GM23338 (cell line): Measurements from ENCODE around the gene ARL14. TPM values are rescaled to one million over a fixed set of nuclear protein-coding genes. Genes with fewer than 3 reads are reported as not detected.
A peak's percentile ranks its signal among the peaks of the same experiment; 100 is the strongest.

Experiments used
- ATAC-seq: fragments of 200-7000 bp; cut with Tn5 transposase; 3 replicates; pipeline ENCODE4 v1.9.1; 2020
- DNase-seq: peaks from one replicate; pipeline ENCODE4 v3.0.0-alpha.2; 2015; ENCODE audit warnings: low spot score
- H2AFZ ChIP-seq: fragments of 200-600 bp; sonication (generic); 2 replicates; pipeline ENCODE4 v1.8.0; 2016; ENCODE audit warnings: antibody characterized with exemption, mild to moderate bottlenecking, moderate library complexity
- H3F3A ChIP-seq: fragments of 200-600 bp; sonication (generic); replicated peaks from 2 replicates; pipeline ENCODE4 v1.8.0; 2017; ENCODE audit warnings: antibody characterized with exemption, mixed run types, low read depth
- H3K27ac ChIP-seq: fragments of 200-600 bp; sonication (generic); 2 replicates; pipeline ENCODE4 v1.6.1; 2016; ENCODE audit warnings: low read depth
- H3K27me3 ChIP-seq: fragments of 200-600 bp; sonication (generic); 2 replicates; pipeline ENCODE4 v1.8.0; 2016; ENCODE audit warnings: mild to moderate bottlenecking, mixed run types, moderate library complexity; ENCODE audit not compliant: insufficient read depth
- H3K36me3 ChIP-seq: fragments of 200-600 bp; sonication (generic); 2 replicates; pipeline ENCODE4 v1.8.0; 2016; ENCODE audit warnings: mild to moderate bottlenecking; ENCODE audit not compliant: insufficient read depth
- H3K4me1 ChIP-seq: fragments of 200-600 bp; sonication (generic); 2 replicates; pipeline ENCODE4 v1.8.0; 2016; ENCODE audit warnings: mild to moderate bottlenecking, moderate library complexity; ENCODE audit not compliant: insufficient read depth
- H3K4me2 ChIP-seq: fragments of 200-600 bp; sonication (generic); 2 replicates; pipeline ENCODE4 v1.7.1; 2017; ENCODE audit warnings: mixed run types
- H3K4me3 ChIP-seq: fragments of 200-600 bp; sonication (generic); 2 replicates; pipeline ENCODE4 v1.6.1; 2016; ENCODE audit warnings: mixed run types
- H3K79me2 ChIP-seq: fragments of 200-600 bp; sonication (generic); replicated peaks from 2 replicates; pipeline ENCODE4 v1.8.0; 2017; ENCODE audit warnings: mild to moderate bottlenecking; ENCODE audit not compliant: insufficient read depth
- H3K9me2 ChIP-seq: fragments of 200-600 bp; sonication (generic); 2 replicates; pipeline ENCODE4 v1.8.0; 2017; ENCODE audit not compliant: insufficient read depth
- H4K20me1 ChIP-seq: fragments of 200-600 bp; sonication (generic); replicated peaks from 2 replicates; pipeline ENCODE4 v1.8.0; 2017; ENCODE audit warnings: mild to moderate bottlenecking; ENCODE audit not compliant: insufficient read depth
- H3K27ac Mint-ChIP-seq: 2 replicates; pipeline ENCODE4 v1.8.0; 2020; ENCODE audit warnings: inconsistent platforms, mild to moderate bottlenecking, moderate library complexity, mixed read lengths
- H3K27me3 Mint-ChIP-seq: 3 replicates; pipeline ENCODE4 v1.8.0; 2022; ENCODE audit warnings: low read depth, mild to moderate bottlenecking, moderate library complexity, mixed read lengths, inconsistent platforms; ENCODE audit not compliant: insufficient read depth, poor library complexity
- H3K36me3 Mint-ChIP-seq: 3 replicates; pipeline ENCODE4 v1.8.0; 2021; ENCODE audit warnings: low read depth, mild to moderate bottlenecking, inconsistent platforms, moderate library complexity, mixed read lengths
- H3K4me1 Mint-ChIP-seq: 3 replicates; pipeline ENCODE4 v1.8.0; 2020; ENCODE audit warnings: mild to moderate bottlenecking, inconsistent platforms, mixed read lengths
- H3K4me3 Mint-ChIP-seq: 3 replicates; pipeline ENCODE4 v1.8.0; 2021; ENCODE audit warnings: moderate library complexity, mild to moderate bottlenecking, inconsistent platforms, mixed read lengths
- H3K9me3 Mint-ChIP-seq: 3 replicates; pipeline ENCODE4 v1.8.0; 2020; ENCODE audit warnings: moderate library complexity, mild to moderate bottlenecking, inconsistent platforms, mixed read lengths
- EZH2 ChIP-seq: fragments of 200-600 bp; sonication (generic); IDR thresholded peaks from one replicate; pipeline ENCODE4 v1.8.0; 2017; ENCODE audit warnings: antibody characterized with exemption, mild to moderate bottlenecking, low read depth; ENCODE audit not compliant: unreplicated experiment
- polyA plus RNA-seq: library from polyadenylated mRNA; unstranded; fragments of >200 nt; fragmentation: Nextera tagmentation; extraction: Ambion mirVana; gene quantifications from 2 replicates; pipeline ENCODE4 v1.2.1, GENCODE V29; 2016
- total RNA-seq: library from RNA; depleted of rRNA; stranded (reverse); fragments of >200 nt; shearing (Covaris generic); gene quantifications from 2 replicates; pipeline ENCODE4 v1.2.3, GENCODE V29; 2014
- TF ChIP-seq, protein P1 (sequence below), 2 experiments: fragments of 200-600 bp in 1 of 2; sonication (generic) in 1 of 2; conservative IDR thresholded peaks; 2 replicates each; pipeline versions ENCODE4 v1.5.1 to v1.6.1; 2016 to 2017; ENCODE audit warnings: antibody characterized with exemption in 2 of 2, low read depth in 2 of 2, mild to moderate bottlenecking in 2 of 2, moderate library complexity in 1 of 2
- TF ChIP-seq, protein P2 (sequence below): IDR thresholded peaks from one replicate; pipeline ENCODE4 v1.6.1; 2018; ENCODE audit warnings: antibody characterized with exemption; ENCODE audit not compliant: unreplicated experiment

The ARL14 gene
- total and polyA plus RNA-seq, 2 experiments from 2014 or later: not detected

DNA sequence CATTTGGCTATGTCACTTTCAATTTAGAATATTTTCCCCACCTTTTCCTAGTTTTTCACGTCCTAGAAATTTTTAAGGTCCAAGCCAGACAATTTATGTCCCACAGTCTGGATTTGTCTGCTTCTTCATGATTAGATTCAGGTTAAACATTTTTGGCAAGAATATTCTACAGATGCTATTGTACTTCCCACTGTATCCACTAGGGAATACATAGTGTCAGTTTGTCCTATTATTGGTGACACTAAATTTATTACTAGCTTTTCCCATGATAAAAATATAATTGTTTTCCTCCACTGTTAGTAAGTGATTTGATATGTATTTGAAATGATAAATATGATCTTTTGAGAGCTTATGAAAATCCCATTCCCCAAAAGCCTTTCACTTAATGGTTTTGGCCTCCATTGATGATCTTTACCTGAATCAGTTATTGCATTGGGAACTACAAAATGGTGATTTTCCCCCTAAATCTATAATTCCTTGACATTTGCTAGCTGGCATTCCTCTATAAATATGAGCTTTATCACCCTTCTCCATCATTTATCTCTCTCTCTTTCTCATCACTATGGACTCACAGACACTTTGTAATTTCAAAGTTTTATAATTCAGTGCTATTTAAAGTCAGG lies 8.3 kb downstream of the ARL14 start:
- no peaks in the 10 kb centered on the region for H3K36me3 Mint-ChIP-seq
- no peaks in the 10 kb centered on the region for H3K9me2 ChIP-seq
- H3F3A ChIP-seq: no peaks in the 10 kb centered on the region
- no peak overlapping the region for H3K4me3 ChIP-seq
- H3K9me3 Mint-ChIP-seq: no peaks in the 10 kb centered on the region
- H2AFZ ChIP-seq: no peak overlapping the region
- no peaks in the 10 kb centered on the region for H3K27me3 ChIP-seq
- H3K4me1 ChIP-seq: no peaks in the 10 kb centered on the region
- H3K27ac ChIP-seq: no peak overlapping the region
- H3K79me2 ChIP-seq: no peaks in the 10 kb centered on the region
- DNase-seq (no peak), ATAC-seq (no peak)
- no peak overlapping the region for H3K27ac Mint-ChIP-seq
- peaks cover 2% of the 10 kb centered on the region for H3K27me3 Mint-ChIP-seq
- H4K20me1 ChIP-seq: no peaks in the 10 kb centered on the region
- peaks cover 6% of the 10 kb centered on the region; the same call in 2 of the 3 replicates for H3K4me1 Mint-ChIP-seq
- no peaks in the 10 kb centered on the region for H3K36me3 ChIP-seq
- H3K4me3 Mint-ChIP-seq: no peak overlapping the region
- TF ChIP-seq EZH2: no peak
- TF ChIP-seq, protein P1, sequence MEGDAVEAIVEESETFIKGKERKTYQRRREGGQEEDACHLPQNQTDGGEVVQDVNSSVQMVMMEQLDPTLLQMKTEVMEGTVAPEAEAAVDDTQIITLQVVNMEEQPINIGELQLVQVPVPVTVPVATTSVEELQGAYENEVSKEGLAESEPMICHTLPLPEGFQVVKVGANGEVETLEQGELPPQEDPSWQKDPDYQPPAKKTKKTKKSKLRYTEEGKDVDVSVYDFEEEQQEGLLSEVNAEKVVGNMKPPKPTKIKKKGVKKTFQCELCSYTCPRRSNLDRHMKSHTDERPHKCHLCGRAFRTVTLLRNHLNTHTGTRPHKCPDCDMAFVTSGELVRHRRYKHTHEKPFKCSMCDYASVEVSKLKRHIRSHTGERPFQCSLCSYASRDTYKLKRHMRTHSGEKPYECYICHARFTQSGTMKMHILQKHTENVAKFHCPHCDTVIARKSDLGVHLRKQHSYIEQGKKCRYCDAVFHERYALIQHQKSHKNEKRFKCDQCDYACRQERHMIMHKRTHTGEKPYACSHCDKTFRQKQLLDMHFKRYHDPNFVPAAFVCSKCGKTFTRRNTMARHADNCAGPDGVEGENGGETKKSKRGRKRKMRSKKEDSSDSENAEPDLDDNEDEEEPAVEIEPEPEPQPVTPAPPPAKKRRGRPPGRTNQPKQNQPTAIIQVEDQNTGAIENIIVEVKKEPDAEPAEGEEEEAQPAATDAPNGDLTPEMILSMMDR (conservative IDR thresholded peaks at IDR 0.05; ENCODE audit: low read depth in 2 of 2): peak in 1 of 2 experiments; percentile 42; a peak in 2 of 4 replicates
- no peak overlapping the region for H3K4me2 ChIP-seq

DNA sequence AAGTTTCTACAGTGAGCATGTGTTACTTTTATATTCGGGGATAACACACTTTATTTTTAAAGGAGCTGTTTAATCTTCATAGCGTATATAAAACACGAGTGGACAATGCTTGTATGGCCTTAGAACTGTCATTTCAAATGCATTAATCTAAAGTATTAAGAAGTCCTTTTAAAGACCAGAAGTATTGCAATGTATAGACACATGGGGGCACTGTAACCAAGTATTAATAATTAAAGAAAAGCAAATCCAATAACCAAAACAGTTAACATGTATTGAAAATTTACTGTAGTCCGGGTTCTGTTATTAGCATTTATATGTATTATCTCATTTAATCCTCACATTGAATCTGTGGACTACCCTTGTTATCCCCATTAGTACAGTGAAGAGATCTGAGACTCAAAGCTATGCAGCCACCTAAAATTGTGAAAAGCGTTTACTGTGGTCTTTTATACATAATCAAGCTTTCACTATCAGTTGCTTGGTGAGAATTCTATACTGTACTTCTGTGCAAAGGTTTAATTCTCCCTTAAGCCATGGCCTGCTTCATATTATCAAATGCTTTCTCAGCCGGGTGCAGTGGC lies 10.1 kb downstream of the ARL14 start:
- Histone ChIP-seq H3K4me1 (no peaks in the 10 kb centered on the region), H2AFZ (no peak overlapping the region), H3K27me3 (no peaks in the 10 kb centered on the region), H3F3A (no peaks in the 10 kb centered on the region), H3K4me2 (no peak overlapping the region), H3K9me2 (no peaks in the 10 kb centered on the region), H3K27ac (no peak overlapping the region), H3K4me3 (no peak overlapping the region), H3K79me2 (no peaks in the 10 kb centered on the region), H3K36me3 (no peaks in the 10 kb centered on the region), H4K20me1 (no peaks in the 10 kb centered on the region)
- peaks cover 6% of the 10 kb centered on the region; the same call in 2 of the 3 replicates for H3K4me1 Mint-ChIP-seq
- H3K9me3 Mint-ChIP-seq: no peaks in the 10 kb centered on the region
- H3K27me3 Mint-ChIP-seq: peaks cover 2% of the 10 kb centered on the region
- TF ChIP-seq, protein P2, sequence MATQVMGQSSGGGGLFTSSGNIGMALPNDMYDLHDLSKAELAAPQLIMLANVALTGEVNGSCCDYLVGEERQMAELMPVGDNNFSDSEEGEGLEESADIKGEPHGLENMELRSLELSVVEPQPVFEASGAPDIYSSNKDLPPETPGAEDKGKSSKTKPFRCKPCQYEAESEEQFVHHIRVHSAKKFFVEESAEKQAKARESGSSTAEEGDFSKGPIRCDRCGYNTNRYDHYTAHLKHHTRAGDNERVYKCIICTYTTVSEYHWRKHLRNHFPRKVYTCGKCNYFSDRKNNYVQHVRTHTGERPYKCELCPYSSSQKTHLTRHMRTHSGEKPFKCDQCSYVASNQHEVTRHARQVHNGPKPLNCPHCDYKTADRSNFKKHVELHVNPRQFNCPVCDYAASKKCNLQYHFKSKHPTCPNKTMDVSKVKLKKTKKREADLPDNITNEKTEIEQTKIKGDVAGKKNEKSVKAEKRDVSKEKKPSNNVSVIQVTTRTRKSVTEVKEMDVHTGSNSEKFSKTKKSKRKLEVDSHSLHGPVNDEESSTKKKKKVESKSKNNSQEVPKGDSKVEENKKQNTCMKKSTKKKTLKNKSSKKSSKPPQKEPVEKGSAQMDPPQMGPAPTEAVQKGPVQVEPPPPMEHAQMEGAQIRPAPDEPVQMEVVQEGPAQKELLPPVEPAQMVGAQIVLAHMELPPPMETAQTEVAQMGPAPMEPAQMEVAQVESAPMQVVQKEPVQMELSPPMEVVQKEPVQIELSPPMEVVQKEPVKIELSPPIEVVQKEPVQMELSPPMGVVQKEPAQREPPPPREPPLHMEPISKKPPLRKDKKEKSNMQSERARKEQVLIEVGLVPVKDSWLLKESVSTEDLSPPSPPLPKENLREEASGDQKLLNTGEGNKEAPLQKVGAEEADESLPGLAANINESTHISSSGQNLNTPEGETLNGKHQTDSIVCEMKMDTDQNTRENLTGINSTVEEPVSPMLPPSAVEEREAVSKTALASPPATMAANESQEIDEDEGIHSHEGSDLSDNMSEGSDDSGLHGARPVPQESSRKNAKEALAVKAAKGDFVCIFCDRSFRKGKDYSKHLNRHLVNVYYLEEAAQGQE: no peak
- TF ChIP-seq, protein P1 (conservative IDR thresholded peaks at IDR 0.05; ENCODE audit: low read depth in 2 of 2): peak in 1 of 2 experiments; percentile 65; a peak in 3 of 4 replicates
- DNase-seq: peak; percentile 21
- H3K4me3 Mint-ChIP-seq: no peak overlapping the region
- H3K27ac Mint-ChIP-seq: no peak overlapping the region
- ATAC-seq: no peak
- no peaks in the 10 kb centered on the region for H3K36me3 Mint-ChIP-seq
